ENCODE measurements around the gene HOXA13.

DNA sequence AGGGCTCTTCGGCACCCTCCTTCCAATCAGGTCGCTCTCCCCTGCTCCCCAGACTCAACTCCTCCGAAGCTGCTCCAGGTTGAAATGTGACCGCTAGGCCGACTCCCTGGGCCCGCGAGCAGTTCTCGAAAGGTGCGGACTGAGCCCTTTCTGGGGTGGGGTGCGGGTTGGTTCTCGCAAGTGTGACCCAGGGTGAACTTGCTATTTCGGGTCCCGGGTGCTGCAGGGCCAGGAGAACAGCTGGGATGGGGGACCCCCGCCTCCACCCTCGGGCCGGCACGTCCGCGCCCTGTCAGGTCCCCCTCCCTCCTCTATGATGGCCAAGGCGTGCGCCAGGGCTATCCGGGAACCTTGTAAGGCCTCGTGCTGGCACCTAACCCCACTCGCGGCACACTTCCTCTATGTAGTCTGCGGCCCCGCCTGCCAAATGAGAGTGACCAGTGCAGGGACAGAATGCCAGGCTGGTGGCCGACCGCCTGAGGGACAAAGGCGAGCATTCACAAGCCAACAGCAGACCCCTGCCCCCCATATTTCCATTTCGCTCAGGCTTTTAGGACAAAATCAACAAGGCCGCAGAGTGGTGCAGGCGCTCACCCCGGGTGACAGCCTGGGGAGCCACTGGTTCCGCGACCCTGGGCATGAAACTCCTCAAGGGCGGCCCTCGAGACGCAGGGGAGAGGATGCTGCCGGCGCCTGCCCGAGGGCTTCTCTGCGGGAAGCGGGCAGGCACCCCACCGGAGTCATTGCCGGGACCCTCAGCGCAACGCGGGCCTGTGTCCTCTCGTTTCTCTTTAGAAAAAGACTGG lies 13.7 kb upstream of the HOXA13 start:
- TF ChIP-seq, protein P1, sequence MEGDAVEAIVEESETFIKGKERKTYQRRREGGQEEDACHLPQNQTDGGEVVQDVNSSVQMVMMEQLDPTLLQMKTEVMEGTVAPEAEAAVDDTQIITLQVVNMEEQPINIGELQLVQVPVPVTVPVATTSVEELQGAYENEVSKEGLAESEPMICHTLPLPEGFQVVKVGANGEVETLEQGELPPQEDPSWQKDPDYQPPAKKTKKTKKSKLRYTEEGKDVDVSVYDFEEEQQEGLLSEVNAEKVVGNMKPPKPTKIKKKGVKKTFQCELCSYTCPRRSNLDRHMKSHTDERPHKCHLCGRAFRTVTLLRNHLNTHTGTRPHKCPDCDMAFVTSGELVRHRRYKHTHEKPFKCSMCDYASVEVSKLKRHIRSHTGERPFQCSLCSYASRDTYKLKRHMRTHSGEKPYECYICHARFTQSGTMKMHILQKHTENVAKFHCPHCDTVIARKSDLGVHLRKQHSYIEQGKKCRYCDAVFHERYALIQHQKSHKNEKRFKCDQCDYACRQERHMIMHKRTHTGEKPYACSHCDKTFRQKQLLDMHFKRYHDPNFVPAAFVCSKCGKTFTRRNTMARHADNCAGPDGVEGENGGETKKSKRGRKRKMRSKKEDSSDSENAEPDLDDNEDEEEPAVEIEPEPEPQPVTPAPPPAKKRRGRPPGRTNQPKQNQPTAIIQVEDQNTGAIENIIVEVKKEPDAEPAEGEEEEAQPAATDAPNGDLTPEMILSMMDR (conservative IDR thresholded peaks at IDR 0.05; ENCODE audit: low read length), result no peak
- no peak for TF ChIP-seq EZH2phosphoT487 (IDR thresholded peaks at IDR 0.05; ENCODE audit: borderline replicate concordance, low read depth, low read length)

All from OCI-LY7 (cell line).